HG03575 (cell line): ENCODE data around the gene TRIM24.
A peak's percentile ranks its signal among the peaks of the same experiment; 100 is the strongest.
"Not testable (repeated sequence)": the region's sequence is repeated elsewhere in the genome, so short reads cannot be mapped to it uniquely, and the experiment has no call there.

ENCODE experiments used
- ATAC-seq: cut with Tn5 transposase; IDR thresholded peaks from one replicate; pipeline ENCODE4 v1.9.1; 2021; ENCODE audit not compliant: unreplicated experiment, insufficient number of reproducible peaks, low FRiP score; ENCODE audit errors: extremely low read depth

Gene TRIM24

DNA sequence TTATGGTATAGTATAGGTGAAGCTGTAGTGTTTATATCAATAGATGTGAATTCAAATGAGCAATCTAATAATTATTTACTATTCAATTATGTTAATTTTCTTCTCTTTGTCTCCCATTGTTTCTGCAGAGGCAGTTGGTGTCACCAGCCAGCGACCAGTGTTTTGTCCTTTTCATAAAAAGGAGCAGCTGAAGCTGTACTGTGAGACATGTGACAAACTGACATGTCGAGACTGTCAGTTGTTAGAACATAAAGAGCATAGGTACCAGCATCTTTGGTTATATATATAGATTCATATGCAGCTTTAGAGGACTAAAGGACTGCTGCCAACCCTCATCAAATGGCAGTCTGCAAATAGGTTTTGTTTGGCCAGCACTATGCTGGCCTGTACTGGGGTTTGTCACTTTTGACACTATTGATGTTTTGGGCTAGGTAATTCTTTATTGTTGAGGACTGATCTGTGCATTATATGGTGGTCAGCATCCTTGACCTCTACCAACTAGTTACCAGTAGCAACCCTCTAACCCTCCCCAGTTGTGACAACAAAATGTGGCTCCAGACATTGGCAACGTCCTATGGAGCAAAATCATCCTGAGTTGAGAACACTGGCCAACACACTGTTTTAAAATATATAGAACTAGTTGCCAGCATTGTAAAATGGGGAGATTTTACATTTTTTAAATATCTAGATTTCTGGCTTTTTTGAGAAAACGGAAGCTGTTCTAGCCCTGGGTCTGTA is 59.2 kb downstream of the TRIM24 start:
- no peak for ATAC-seq

DNA sequence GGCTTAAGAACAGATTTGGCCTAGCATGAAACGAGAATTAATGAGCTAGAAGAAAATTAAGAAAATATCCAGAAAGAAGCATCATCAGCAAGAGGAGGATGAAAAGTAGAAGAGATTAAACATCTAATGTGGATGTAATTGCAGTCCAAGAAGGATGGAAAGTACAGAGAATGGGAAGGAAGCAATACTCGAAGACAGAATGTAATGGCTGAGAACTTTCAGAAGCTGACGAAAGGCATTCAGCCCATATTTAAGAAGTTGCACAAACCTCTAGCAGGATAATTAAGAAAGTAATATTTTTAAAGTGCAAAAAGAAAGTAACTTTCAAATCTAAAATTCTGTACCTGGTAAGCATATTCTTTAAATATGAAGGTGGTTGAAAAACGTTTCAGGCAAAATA is 60.7 kb downstream of the TRIM24 start:
- ATAC-seq: no peak

DNA sequence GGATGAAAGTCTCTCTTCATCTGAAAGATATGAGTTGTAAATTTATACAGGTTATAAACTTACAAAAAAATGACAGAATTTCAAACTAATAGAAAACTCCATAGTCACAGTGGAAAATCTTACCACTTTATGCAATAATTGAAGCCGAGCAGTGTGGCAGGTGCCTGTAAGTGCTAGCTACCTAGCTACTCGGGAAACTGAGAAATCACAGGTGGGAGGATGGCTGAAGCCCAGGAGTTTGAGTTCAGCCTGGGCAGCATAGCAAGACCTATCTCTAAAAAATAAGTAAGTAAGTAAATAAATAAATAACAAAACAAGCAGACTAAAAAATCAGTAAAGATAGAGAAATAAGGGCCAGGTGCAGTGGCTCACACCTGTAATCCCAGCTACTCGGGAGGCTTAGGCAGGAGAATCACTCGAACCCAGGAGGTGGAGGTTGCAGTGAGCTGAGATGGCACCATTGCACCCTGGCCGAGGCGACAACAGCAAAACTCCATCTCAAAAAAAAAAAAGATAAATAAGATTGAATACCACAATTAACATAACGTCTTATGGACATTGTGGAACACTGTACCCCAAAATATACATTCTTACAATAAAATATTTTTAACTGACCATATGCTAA is 61.9 kb downstream of the TRIM24 start:
- no peak for ATAC-seq

DNA sequence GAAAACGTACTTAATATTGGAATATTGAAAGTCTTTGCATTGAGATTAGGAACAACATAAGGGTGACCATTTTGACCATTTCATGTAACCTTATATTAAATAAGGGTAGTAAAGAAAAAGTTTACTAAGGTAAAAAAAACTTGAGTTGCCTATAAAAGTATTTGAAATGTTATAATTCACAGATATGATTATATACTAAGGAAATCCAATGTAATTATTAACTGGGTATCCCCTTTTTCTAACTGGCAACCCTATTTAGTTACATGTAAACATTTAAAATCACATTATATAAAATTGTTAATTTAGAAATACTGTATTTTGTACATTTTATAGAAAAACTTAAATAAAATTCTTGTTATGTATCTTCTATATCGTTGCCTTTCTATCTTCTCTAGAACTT is 64.2 kb downstream of the TRIM24 start:
- ATAC-seq: no peak

DNA sequence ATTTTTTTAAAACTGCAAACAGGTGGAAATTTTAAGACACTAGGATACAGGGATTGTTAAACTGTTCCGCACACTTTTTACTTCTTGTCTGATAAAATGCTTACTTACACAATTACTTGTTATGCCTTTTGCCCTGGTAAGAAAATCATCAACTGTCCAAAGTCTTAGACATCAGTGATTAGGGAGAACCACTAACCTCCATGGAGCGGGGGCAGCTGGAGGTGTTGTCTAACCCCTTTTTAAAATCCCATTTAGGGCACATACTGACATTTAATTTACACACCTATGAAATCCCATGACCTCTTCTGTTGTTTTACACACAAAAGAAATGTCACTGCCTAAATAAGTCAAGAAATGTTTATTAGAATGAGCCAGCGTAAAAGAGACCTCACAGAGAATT is 65.7 kb downstream of the TRIM24 start:
- no peak for ATAC-seq

DNA sequence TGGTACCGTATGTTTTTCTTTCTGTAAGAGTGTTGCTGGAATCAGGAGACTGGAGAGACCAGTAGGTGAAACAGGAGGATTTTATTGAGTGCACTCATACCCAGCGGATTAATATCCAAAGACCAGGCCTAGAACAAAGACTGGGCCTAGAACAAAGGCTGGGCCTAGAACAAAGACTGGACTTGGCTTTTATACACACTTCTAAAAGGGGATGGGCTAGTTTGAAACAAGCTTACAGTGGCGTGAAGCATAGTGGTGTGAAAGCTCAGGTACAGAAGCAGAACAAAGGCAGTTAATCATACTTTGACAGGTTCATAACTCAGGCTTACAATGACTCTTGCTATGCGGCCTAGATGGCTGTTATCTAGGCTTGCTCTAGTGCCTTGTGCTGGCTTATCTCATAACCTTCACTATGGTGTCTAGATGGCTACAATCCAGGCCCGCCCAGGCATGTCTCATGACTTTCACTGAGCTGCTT is 67.7 kb downstream of the TRIM24 start:
- no peak for ATAC-seq

DNA sequence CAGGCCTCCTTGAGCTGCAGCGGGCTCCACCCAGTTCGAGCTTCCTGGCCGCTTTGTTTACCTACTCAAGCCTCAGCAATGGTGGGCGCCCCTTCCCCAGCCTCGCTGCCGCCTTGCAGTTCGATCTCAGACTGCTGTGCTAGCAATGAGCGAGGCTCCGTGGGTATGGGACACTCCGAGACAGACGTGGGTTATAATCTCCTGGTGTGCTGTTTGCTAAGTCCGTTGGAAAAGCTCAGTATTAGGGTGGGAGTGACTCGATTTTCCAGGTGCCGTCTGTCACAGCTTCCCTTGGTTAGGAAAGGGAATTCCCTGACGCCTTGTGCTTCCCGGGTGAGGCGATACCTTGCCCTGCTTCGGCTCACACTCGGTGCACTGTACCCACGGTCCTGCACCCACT is 76.8 kb downstream of the TRIM24 start:
- not testable (repeated sequence) for ATAC-seq

DNA sequence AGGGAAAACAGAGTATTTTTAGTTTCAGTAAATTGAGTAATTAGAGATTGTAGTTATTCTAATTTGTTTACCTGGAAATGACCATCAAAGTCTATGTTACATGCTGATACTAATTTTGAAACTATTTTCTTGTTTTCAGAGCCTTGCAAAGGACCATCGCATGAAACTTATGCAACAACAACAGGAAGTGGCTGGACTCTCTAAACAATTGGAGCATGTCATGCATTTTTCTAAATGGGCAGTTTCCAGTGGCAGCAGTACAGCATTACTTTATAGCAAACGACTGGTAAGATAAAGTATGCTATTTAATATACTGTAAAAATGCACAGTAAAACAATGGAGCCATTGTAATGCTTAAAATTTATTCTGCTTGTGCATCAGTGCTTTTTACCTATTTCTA is 78.5 kb downstream of the TRIM24 start:
- ATAC-seq: no peak

DNA sequence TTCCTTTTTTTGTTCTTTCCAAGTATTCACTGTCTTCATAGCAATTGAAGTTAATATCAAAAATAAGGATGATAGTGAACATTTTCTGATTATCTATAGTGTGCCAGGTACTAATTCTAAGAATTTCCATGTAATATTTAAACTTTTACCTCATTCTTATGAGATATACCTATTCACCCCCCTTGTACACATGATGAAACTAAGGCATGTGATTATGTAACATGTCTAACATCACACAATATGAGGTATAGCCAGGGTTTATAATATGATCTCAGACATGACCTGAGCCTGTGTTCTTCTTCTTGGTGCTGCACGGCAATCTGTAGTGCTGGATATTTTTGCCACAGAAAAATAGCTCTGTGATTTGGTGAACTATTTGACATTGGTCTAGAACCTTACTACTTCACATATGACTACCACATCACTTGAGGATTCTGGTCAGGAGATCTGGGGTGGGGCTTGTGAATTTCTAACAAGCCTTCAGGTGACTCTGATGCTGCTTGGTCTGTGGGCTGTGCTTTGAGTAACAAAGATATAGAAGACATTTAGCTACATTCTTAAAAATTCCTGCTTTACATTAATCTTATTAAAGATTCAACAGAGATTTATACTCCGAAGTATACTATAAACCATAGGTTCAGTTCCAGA is 79.1 kb downstream of the TRIM24 start:
- no peak for ATAC-seq

DNA sequence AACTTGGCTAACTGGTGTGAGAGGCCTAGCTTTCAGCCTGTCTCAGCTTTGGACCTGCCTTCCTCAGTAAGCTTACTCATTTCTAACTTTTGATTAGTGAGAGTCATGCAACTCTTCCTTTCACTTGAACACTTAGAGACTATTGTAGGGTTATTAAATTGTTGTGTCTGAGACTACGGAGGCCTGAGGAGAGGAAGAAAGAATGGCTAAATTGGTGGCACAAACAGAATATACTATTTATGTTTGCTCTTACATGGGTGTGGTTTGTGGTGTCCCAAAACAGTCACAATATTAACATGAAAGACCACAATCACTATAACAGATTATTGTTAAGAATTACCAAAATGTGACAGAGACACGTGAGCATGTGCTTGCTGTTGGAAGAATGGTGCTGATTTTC is 82.1 kb downstream of the TRIM24 start:
- peak; percentile 89 for ATAC-seq

DNA sequence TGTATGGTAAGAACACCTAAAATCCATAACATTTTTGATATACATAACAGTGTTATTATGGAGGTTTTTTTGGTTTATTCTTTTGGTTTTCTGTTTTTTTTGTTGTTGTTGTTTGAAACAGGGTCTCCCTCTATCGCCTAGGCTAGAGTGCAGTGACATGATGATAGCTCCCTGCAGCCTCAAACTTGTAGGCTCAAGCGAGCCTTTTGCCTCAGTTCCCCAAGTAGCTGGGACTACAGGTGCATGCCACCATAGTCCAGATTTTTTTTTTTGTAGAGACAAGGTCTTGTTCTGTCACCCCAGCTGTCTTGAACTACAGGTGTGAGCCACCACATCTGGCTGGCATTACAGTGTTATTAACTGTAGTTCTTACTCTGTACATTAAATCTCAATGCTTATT is 83.7 kb downstream of the TRIM24 start:
- ATAC-seq: no peak

DNA sequence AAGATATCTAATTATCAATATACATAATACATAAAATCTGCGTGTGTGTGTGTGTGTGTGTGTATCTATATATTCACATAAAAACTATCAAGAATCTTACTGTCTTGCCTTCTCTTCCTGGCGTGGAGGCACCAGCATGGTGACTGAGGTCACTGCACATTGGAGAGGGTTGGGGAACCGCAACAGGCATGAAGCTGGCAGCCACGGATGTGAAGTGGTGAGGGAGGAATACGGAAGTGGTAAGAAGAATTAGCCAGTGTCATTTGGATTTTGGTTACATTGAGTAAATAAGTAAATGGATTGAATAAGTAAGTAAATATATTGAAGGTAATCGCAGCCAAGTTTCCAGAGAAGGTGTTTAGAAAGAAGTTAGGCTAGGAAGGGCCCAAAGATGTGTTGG is 85.1 kb downstream of the TRIM24 start:
- no peak for ATAC-seq

DNA sequence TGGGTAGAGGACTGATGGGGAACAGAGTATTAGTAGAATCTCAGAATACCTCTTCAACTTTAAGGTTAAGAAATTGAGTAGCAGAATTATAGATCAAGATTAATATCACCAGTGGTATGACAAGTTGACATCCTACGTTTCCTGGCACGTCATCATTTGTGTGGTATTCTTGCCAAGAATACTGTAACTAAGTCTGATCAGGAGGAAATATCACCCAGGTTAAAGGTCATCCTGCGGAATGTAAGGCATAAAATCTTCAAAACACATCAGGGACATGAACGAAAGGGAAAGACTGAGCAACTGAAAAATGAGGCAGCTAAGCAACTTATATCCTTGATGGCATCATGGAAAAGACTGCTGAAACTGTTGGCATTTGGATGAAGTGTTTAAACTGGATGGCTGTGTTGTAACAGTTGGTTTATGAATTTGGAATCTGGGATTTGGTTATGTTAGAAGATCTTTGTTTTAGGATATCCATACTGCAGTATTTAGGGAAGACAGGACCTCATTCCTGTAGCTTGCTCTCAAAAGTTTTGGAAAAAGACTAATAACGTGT is 86.1 kb downstream of the TRIM24 start:
- ATAC-seq: no peak

DNA sequence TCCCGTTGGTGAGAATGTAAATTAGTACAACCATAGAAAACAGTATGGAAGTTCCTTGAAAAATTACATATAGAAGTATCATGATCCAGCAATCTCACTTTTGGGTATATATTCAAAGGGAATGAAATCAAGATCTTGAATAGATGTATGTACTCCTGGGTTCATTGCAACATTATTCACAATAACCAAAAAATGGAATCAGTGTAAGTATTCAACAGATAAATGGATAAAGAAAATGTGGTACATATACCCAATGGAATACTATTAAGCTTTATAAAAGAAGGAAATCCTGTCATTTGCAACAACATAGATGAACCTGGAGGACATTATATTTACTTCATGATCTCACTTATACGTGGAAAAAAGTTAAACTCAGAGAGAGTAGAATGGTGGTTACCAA is 86.8 kb downstream of the TRIM24 start:
- no peak for ATAC-seq

DNA sequence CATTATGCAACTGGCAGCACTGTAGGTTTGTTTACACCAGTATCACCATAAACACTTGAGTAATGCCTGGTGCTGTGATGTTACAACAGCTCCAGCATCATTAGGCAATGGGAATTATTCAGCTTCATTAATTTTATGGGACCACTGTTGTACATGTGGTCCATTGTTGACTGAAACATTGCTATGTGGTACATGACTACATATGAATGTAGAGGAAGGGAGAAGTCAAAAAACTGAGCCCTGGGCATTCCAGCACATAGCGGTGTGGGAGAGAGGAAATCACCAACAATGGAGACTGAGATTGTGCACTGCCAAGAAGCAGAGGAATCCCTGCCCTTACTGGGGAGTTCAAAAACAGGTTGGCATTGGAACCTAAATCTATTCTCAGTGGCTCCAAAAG is 89.0 kb downstream of the TRIM24 start:
- ATAC-seq: no peak

DNA sequence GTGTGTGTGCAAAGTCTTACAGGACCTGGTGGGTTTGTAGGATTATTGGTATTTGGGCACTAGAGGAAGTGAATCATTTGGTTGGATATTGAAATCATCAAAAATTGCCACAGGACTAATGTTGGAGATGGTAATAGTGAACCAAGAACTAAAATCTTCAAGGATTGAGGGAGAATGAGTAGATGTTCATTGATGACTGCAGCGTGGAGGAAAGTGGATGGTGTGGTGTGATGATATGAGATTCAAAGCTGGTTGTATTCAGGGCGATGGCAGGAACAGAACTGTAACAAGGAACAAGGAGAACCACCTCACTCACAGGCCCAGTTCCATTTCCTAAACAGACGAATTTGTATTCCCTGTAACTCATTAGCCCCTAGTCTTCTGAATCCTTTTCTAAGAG is 90.3 kb downstream of the TRIM24 start:
- ATAC-seq: no peak

DNA sequence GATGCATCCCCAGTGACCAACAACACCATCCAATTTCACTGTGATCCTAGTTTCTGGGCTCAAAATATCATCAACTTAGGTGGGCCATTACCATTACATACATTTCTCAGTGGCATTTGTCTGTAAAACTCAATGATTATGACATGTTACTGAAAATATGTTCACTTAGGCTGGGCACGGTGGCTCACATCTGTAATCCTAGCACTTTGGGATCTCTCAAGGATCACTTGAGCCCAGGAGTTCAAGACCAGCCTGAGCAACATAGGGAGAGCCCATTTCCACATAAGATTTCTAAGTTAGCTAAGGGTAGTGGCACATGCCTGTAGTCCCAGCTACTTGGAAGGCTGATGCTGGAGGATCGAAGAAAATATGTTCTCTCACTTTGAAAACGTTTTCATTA is 91.0 kb downstream of the TRIM24 start:
- ATAC-seq: no peak

DNA sequence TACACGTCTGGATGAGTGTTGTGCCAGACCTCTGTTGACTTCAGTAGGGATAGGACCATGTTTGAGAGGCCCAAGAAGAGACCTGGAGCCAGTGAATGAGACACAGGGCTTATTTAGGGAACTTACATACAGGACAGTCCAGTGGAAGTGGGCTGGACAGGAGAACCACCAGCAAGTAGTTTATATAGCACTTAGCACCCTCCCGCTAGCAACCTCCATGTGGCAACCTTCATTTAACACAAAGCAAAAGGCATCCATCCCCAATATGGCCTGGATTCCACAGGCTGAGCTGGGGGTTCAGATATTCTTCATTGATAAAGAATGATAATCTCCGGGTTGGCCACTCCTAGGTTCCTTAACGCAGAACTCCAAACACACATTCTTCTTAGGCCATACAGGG is 93.7 kb downstream of the TRIM24 start:
- no peak for ATAC-seq

DNA sequence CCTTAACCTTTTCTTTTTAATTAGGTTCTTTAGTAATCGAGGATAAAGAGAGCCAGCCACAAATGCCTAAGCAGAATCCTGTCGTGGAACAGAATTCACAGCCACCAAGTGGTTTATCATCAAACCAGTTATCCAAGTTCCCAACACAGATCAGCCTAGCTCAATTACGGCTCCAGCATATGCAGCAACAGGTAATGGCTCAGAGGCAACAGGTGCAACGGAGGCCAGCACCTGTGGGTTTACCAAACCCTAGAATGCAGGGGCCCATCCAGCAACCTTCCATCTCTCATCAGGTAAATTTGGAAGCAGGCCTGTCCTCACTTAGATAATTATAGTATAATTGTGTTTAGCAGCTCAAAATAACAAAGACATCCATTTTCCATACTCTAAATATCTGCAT is 94.6 kb downstream of the TRIM24 start:
- ATAC-seq: no peak

DNA sequence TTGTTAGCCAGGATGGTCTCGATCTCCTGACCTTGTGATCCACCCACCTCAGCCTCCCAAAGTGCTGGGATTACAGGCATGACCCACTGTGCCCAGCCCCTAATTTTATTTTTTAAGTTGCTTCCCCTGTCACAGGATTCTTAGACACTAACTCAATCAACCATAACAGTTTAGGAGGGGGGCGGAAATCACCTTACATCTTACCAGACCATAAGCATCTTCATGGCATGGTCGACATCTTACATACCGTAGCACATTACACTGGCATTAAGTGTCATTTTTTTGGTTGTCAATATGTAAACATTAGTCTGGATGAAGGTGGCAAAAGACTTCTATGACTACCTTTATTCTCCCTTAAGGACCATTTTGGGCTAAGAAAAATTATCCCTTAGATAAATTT is 95.6 kb downstream of the TRIM24 start:
- ATAC-seq: no peak
